ENCODE measurements around the gene SLC25A1.

Gene SLC25A1

GRCh38 chr22:19223617-19224016 lies 45.1 kb upstream of the SLC25A1 start:
- no peak for TF ChIP-seq CTCF (IDR thresholded peaks at IDR 0.05; ENCODE audit: low read depth, low read length)
- H3K4me3 ChIP-seq (replicated peaks in 1 of 2; ENCODE audit: low read depth in 2 of 2, low read length in 2 of 2): no peak overlapping the region
- DNase-seq (ENCODE audit: low read depth in 2 of 2): no peak

- H3K4me3 ChIP-seq (replicated peaks in 1 of 2; ENCODE audit: low read depth in 2 of 2, low read length in 2 of 2): no peak overlapping the region
- no peak for TF ChIP-seq CTCF (IDR thresholded peaks at IDR 0.05; ENCODE audit: low read depth, low read length)
- DNase-seq (ENCODE audit: low read depth in 2 of 2): no peak
These were observed 44.6 kb upstream of the SLC25A1 start for GRCh38 chr22:19223110-19223509.

GRCh38 chr22:19222242-19223005 lies 43.9 kb upstream of the SLC25A1 start:
- no peak for TF ChIP-seq CTCF (IDR thresholded peaks at IDR 0.05; ENCODE audit: low read depth, low read length)
- no peak for DNase-seq (ENCODE audit: low read depth in 2 of 2)
- H3K4me3 ChIP-seq (replicated peaks in 1 of 2; ENCODE audit: low read depth in 2 of 2, low read length in 2 of 2): no peak overlapping the region

DNA sequence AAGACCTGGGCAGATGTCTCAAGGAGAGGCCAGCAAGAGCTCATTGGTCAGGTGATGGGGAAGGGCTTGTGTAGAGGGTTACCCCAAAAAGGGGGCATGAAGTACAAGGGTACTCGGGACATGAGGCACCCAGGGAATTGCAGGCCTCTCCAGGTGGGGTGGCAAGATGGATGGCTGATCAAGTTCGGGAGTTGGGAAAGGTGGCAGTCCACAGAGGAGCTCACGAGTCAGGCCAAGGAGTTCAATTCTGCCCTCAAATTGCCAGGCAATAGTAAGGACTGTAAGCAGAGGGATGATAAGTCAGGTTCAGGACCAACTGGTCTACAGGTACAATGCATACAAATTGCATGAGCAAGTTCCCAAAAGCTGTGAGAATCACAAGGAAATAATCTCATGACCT lies 42.3 kb upstream of the SLC25A1 start:
- DNase-seq (ENCODE audit: low read depth in 2 of 2): no peak
- H3K4me3 ChIP-seq (replicated peaks in 1 of 2; ENCODE audit: low read depth in 2 of 2, low read length in 2 of 2): no peak overlapping the region
- TF ChIP-seq CTCF (IDR thresholded peaks at IDR 0.05; ENCODE audit: low read depth, low read length): no peak

GRCh38 chr22:19218541-19219233 lies 40.2 kb upstream of the SLC25A1 start:
- no peak overlapping the region for H3K4me3 ChIP-seq (replicated peaks in 1 of 2; ENCODE audit: low read depth in 2 of 2, low read length in 2 of 2)
- TF ChIP-seq CTCF (IDR thresholded peaks at IDR 0.05; ENCODE audit: low read depth, low read length): no peak
- DNase-seq (ENCODE audit: low read depth in 2 of 2): no peak

- no peak overlapping the region for H3K4me3 ChIP-seq (replicated peaks in 1 of 2; ENCODE audit: low read depth in 2 of 2, low read length in 2 of 2)
These were observed 38.0 kb upstream of the SLC25A1 start for GRCh38 chr22:19216579-19216978.

More at GRCh38 chr22:19216579-19216978, 38.0 kb upstream of the SLC25A1 start:
- no peak for TF ChIP-seq CTCF (IDR thresholded peaks at IDR 0.05; ENCODE audit: low read depth, low read length)
- no peak for DNase-seq (ENCODE audit: low read depth in 2 of 2)
